Measurements from ENCODE around the gene PCDH9. TPM values are rescaled to one million over a fixed set of nuclear protein-coding genes. Genes with fewer than 3 reads are reported as not detected.

PCDH9 gene
- total RNA-seq: under 1 TPM; 0.20 to 0.50 TPM

- peaks cover 5% of the 10 kb centered on the region for H3K36me3 Mint-ChIP-seq
- peaks cover 13 to 15% of the 10 kb centered on the region in 2 donors for H3K27me3 Mint-ChIP-seq
- ATAC-seq (no peak), DNase-seq (ENCODE audit: low spot score) (no peak)
- H3K4me1 Mint-ChIP-seq (ENCODE audit: low read depth in 2 of 2): peaks cover 6 to 7% of the 10 kb centered on the region in 2 donors
- peak within 1 kb of the TSS in 1 of 2 donors; percentile 10 for H3K27ac Mint-ChIP-seq
- H3K9me3 Mint-ChIP-seq: no peaks in the 10 kb centered on the region
- no peak within 1 kb of the TSS for H3K4me3 Mint-ChIP-seq
Observed at GRCh38 chr13:67229481-67230403, at the start of gene PCDH9. TSS of gene PCDH9 (minus strand) at chr13:67230336. CDS start at chr13:67228440, 1,896 bp downstream.

GRCh38 chr13:67278235-67278634 lies 48.1 kb upstream of the PCDH9 start:
- Mint-ChIP-seq H3K4me1 (ENCODE audit: low read depth in 2 of 2) (no peaks in the 10 kb centered on the region), H3K36me3 (no peaks in the 10 kb centered on the region), H3K4me3 (no peak overlapping the region), H3K27ac (no peak overlapping the region), H3K9me3 (peaks cover 16% of the 10 kb centered on the region), H3K27me3 (no peaks in the 10 kb centered on the region)
- DNase-seq (ENCODE audit: low spot score): no peak
- ATAC-seq: no peak

- Mint-ChIP-seq H3K36me3 (no peaks in the 10 kb centered on the region), H3K27me3 (no peaks in the 10 kb centered on the region), H3K9me3 (peaks cover 16% of the 10 kb centered on the region), H3K4me3 (no peak overlapping the region), H3K4me1 (ENCODE audit: low read depth in 2 of 2) (no peaks in the 10 kb centered on the region), H3K27ac (no peak overlapping the region)
- no peak for DNase-seq (ENCODE audit: low spot score)
- no peak for ATAC-seq
Observed at GRCh38 chr13:67277581-67277980, 47.4 kb upstream of the PCDH9 start.

- Mint-ChIP-seq H3K4me1 (ENCODE audit: low read depth in 2 of 2) (no peaks in the 10 kb centered on the region), H3K4me3 (no peak overlapping the region), H3K27ac (no peak overlapping the region), H3K9me3 (peaks cover 16% of the 10 kb centered on the region), H3K36me3 (no peaks in the 10 kb centered on the region), H3K27me3 (no peaks in the 10 kb centered on the region)
- DNase-seq (ENCODE audit: low spot score) (no peak), ATAC-seq (no peak)
Observed at GRCh38 chr13:67275351-67275960, 45.3 kb upstream of the PCDH9 start.

- peaks cover 5% of the 10 kb centered on the region for H3K36me3 Mint-ChIP-seq
- no peak overlapping the region for H3K4me3 Mint-ChIP-seq
- ATAC-seq (no peak), DNase-seq (ENCODE audit: low spot score) (no peak)
- no peaks in the 10 kb centered on the region for H3K4me1 Mint-ChIP-seq (ENCODE audit: low read depth in 2 of 2)
- H3K27me3 Mint-ChIP-seq: no peaks in the 10 kb centered on the region
- peaks cover 15% of the 10 kb centered on the region for H3K9me3 Mint-ChIP-seq
- H3K27ac Mint-ChIP-seq: no peak overlapping the region
Observed at GRCh38 chr13:67273001-67273400, 42.9 kb upstream of the PCDH9 start.

- H3K4me3 Mint-ChIP-seq: no peak overlapping the region
- H3K27ac Mint-ChIP-seq: no peak overlapping the region
- H3K27me3 Mint-ChIP-seq: no peaks in the 10 kb centered on the region
- DNase-seq (ENCODE audit: low spot score) (no peak), ATAC-seq (no peak)
- H3K9me3 Mint-ChIP-seq: peaks cover 8% of the 10 kb centered on the region
- no peaks in the 10 kb centered on the region for H3K4me1 Mint-ChIP-seq (ENCODE audit: low read depth in 2 of 2)
- H3K36me3 Mint-ChIP-seq: peaks cover 6% of the 10 kb centered on the region
Observed at GRCh38 chr13:67267136-67267535, 37.0 kb upstream of the PCDH9 start.

- Mint-ChIP-seq H3K4me1 (ENCODE audit: low read depth in 2 of 2) (no peaks in the 10 kb centered on the region), H3K36me3 (no peaks in the 10 kb centered on the region), H3K9me3 (peaks cover 4% of the 10 kb centered on the region), H3K4me3 (no peak overlapping the region), H3K27me3 (no peaks in the 10 kb centered on the region), H3K27ac (no peak overlapping the region)
- ATAC-seq: no peak
- DNase-seq (ENCODE audit: low spot score): no peak
Observed at GRCh38 chr13:67259208-67259607, 29.1 kb upstream of the PCDH9 start.

GRCh38 chr13:67258482-67258881 lies 28.3 kb upstream of the PCDH9 start:
- Mint-ChIP-seq H3K4me1 (ENCODE audit: low read depth in 2 of 2) (no peaks in the 10 kb centered on the region), H3K27me3 (no peaks in the 10 kb centered on the region), H3K9me3 (peaks cover 1% of the 10 kb centered on the region), H3K27ac (no peak overlapping the region), H3K4me3 (no peak overlapping the region), H3K36me3 (no peaks in the 10 kb centered on the region)
- ATAC-seq: no peak
- DNase-seq (ENCODE audit: low spot score): no peak

GRCh38 chr13:67238861-67239260 lies 8.7 kb upstream of the PCDH9 start:
- H3K27ac Mint-ChIP-seq: no peak overlapping the region
- H3K4me1 Mint-ChIP-seq (ENCODE audit: low read depth in 2 of 2): no peaks in the 10 kb centered on the region
- no peak for DNase-seq (ENCODE audit: low spot score)

GRCh38 chr13:67238277-67238859 lies 8.2 kb upstream of the PCDH9 start:
- H3K36me3 Mint-ChIP-seq: no peaks in the 10 kb centered on the region
- H3K9me3 Mint-ChIP-seq: no peaks in the 10 kb centered on the region
- no peak for ATAC-seq
- no peaks in the 10 kb centered on the region for H3K4me1 Mint-ChIP-seq (ENCODE audit: low read depth in 2 of 2)
- no peak overlapping the region for H3K4me3 Mint-ChIP-seq
- no peak for DNase-seq (ENCODE audit: low spot score)
- H3K27me3 Mint-ChIP-seq: no peaks in the 10 kb centered on the region
- H3K27ac Mint-ChIP-seq: no peak overlapping the region

More at GRCh38 chr13:67238861-67239260, 8.7 kb upstream of the PCDH9 start:
- Mint-ChIP-seq H3K27me3 (no peaks in the 10 kb centered on the region), H3K36me3 (no peaks in the 10 kb centered on the region), H3K9me3 (no peaks in the 10 kb centered on the region), H3K4me3 (no peak overlapping the region)
- ATAC-seq: no peak

- Mint-ChIP-seq H3K9me3 (no peaks in the 10 kb centered on the region), H3K4me3 (no peak overlapping the region), H3K4me1 (ENCODE audit: low read depth in 2 of 2) (peaks cover 6 to 7% of the 10 kb centered on the region in 2 donors), H3K27ac (no peak overlapping the region), H3K36me3 (peaks cover 5% of the 10 kb centered on the region), H3K27me3 (peaks cover 7 to 8% of the 10 kb centered on the region in 2 donors)
- DNase-seq (ENCODE audit: low spot score): no peak
- no peak for ATAC-seq
Observed at GRCh38 chr13:67235265-67235664, 5.1 kb upstream of the PCDH9 start.

- Mint-ChIP-seq H3K36me3 (peaks cover 5% of the 10 kb centered on the region), H3K4me1 (ENCODE audit: low read depth in 2 of 2) (peaks cover 6 to 7% of the 10 kb centered on the region in 2 donors), H3K9me3 (no peaks in the 10 kb centered on the region), H3K4me3 (no peak overlapping the region), H3K27ac (no peak overlapping the region), H3K27me3 (peaks cover 11 to 15% of the 10 kb centered on the region in 2 donors)
- ATAC-seq (no peak), DNase-seq (ENCODE audit: low spot score) (no peak)
Observed at GRCh38 chr13:67232384-67232783, 2.2 kb upstream of the PCDH9 start.

- no peak for DNase-seq (ENCODE audit: low spot score)
- H3K36me3 Mint-ChIP-seq: peaks cover 5% of the 10 kb centered on the region
- peaks cover 11 to 15% of the 10 kb centered on the region in 2 donors for H3K27me3 Mint-ChIP-seq
- H3K4me1 Mint-ChIP-seq (ENCODE audit: low read depth in 2 of 2): peaks cover 6 to 7% of the 10 kb centered on the region in 2 donors
- peak overlapping the region in 1 of 2 donors; percentile 10 for H3K27ac Mint-ChIP-seq
- no peak overlapping the region for H3K4me3 Mint-ChIP-seq
- H3K9me3 Mint-ChIP-seq: no peaks in the 10 kb centered on the region
- no peak for ATAC-seq
Observed at GRCh38 chr13:67231289-67232000, 1.3 kb upstream of the PCDH9 start.

Measured in natural killer cell treated with Interleukin-12 subunit alpha and Interleukin-12 subunit beta and Interleukin-15 and Interleukin-18, amount 100 ng/mL, for 72 hours (primary cell).